Neural cell (in vitro differentiated cells): Measurements from ENCODE around the gene OR51D1.
A peak's percentile ranks its signal among the peaks of the same experiment; 100 is the strongest.

Source experiments
- CTCF ChIP-seq: fragments of 450-650 bp; IDR thresholded peaks from 2 replicates; pipeline ENCODE4 v1.5.1; 2014; ENCODE audit warnings: antibody characterized with exemption, mild to moderate bottlenecking, moderate library complexity; ENCODE audit not compliant: poor library complexity, severe bottlenecking
- EP300 ChIP-seq: fragments of 450-650 bp; conservative IDR thresholded peaks from 2 replicates; pipeline ENCODE4 v1.6.1; 2014; ENCODE audit warnings: antibody characterized with exemption, mild to moderate bottlenecking, moderate library complexity; ENCODE audit not compliant: poor library complexity, severe bottlenecking
- EZH2 ChIP-seq: fragments of 200-600, 300-800 bp; shearing (Covaris generic), sonication (generic); IDR thresholded peaks from 2 replicates; pipeline ENCODE4 v1.6.1; 2014; ENCODE audit warnings: antibody characterized with exemption, low read length, borderline replicate concordance, mild to moderate bottlenecking; ENCODE audit not compliant: insufficient read depth, poor library complexity, severe bottlenecking
- POLR2AphosphoS5 ChIP-seq: IDR thresholded peaks from 2 replicates; pipeline ENCODE4 v1.6.1; 2012
- RAD21 ChIP-seq: fragments of 450-650 bp; conservative IDR thresholded peaks from 2 replicates; pipeline ENCODE4 v1.6.1; 2014; ENCODE audit warnings: antibody characterized with exemption, mild to moderate bottlenecking, moderate library complexity
- REST ChIP-seq: IDR thresholded peaks from 2 replicates; pipeline ENCODE4 v1.6.1; 2012; ENCODE audit warnings: borderline replicate concordance
- SMC3 ChIP-seq: fragments of 450-650 bp; conservative IDR thresholded peaks from 2 replicates; pipeline ENCODE4 v1.6.1; 2014; ENCODE audit warnings: antibody characterized with exemption, mild to moderate bottlenecking, moderate library complexity; ENCODE audit not compliant: poor library complexity

DNA sequence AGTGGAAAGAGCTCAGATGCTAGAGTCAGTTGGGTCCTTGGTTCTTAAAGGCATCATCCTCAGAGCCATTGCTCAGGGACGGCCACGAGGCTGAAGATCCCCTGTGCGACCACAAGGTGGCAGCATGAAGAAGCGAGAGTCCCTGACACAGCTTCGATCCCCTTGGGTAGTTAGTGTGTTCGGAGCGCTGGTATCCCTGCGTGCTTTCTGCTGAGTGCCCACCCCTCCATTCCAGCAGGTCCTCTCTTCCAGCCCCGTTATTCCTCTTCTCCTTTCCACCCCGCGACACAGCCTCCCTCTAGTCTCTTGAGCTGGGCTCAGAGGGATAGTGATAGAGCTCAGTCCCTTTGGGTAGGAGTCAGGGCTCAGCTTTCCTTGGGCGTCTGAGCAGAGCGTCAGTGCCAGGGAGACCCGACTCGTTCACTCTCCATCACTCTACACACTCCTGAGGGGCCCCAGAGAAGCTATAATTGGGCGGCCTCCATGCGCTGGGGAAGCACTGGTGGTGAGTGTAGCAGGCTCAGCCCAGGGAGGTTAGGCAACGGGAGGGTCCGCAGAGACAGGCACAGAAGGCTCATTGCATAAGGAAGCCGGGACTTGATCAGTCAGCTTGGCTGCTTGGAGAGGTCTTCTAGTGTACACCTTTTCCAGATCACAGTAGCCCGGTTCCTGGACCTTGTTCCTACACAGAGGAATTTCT, at the start of gene OR51D1:
- TF ChIP-seq RAD21 = peak; percentile 89
- peak; percentile 90 for TF ChIP-seq CTCF
- peak; percentile 96 for TF ChIP-seq SMC3
- no peak for TF ChIP-seq REST
- TF ChIP-seq EP300 = no peak
- TF ChIP-seq EZH2 = no peak
- TF ChIP-seq POLR2AphosphoS5 = no peak
